Subcutaneous abdominal adipose tissue (tissue), 5 donors: ENCODE data around the gene EYA2.
"Not testable (repeated sequence)": the region's sequence is repeated elsewhere in the genome, so short reads cannot be mapped to it uniquely, and the experiment has no call there.

Experiments
- H3K27ac ChIP-seq: one replicate; pipeline ENCODE4 v1.7.0; 2013; ENCODE audit warnings: low read depth, mild to moderate bottlenecking, inconsistent platforms, low read length, moderate library complexity
- H3K27me3 ChIP-seq, 5 donors: one replicate each; pipeline ENCODE4 v1.7.0; 2013; ENCODE audit warnings: low read length in 5 of 5, inconsistent platforms in 1 of 5; ENCODE audit not compliant: control insufficient read depth in 5 of 5, insufficient read depth in 4 of 5
- H3K36me3 ChIP-seq, 5 donors: one replicate each; pipeline ENCODE4 v1.7.0; 2013; ENCODE audit warnings: low read length in 5 of 5; ENCODE audit not compliant: control insufficient read depth in 5 of 5, insufficient read depth in 5 of 5
- H3K4me1 ChIP-seq, 5 donors: one replicate each; pipeline ENCODE4 v1.7.0; 2013; ENCODE audit warnings: low read length in 5 of 5, mild to moderate bottlenecking in 3 of 5, moderate library complexity in 1 of 5; ENCODE audit not compliant: control insufficient read depth in 5 of 5, insufficient read depth in 5 of 5
- H3K4me3 ChIP-seq, 5 donors: one replicate each; pipeline ENCODE4 v1.7.0; 2013; ENCODE audit warnings: low read length in 5 of 5, low read depth in 1 of 5
- H3K9ac ChIP-seq, 5 donors: one replicate each; pipeline ENCODE4 v1.7.0; 2013; ENCODE audit warnings: low read length in 5 of 5, mild to moderate bottlenecking in 4 of 5, moderate library complexity in 3 of 5
- H3K9me3 ChIP-seq, 5 donors: one replicate each; pipeline ENCODE4 v1.7.0; 2013; ENCODE audit warnings: low read length in 5 of 5; ENCODE audit not compliant: control insufficient read depth in 5 of 5
- donor health status: healthy.
- donor health status: healthy.
- donor health status: healthy.
- donor health status: healthy.
- donor health status: healthy.

EYA2 gene

DNA sequence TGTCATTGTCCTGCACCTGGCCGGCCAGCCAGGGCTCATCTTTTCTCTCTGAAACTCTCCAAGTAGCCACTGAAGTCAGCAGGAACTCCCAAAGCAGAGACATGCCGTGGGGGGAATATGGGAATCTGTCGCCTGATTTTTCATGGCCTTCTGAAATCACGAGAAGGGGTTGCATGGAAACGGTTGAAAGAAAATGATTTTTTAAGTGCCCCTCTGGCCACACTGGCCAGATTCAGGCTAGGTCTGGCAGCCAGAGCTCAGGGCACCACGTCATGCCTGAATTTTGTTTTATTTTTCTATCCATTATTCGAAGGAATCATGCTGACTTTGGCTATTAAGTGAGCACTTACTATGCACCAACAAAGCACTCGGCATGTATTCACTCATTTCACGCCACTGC, 65.2 kb downstream of the EYA2 start:
- Histone ChIP-seq H3K4me3 (no peak overlapping the region), H3K36me3 (no peaks in the 10 kb centered on the region), H3K9ac (no peak overlapping the region), H3K9me3 (peaks cover 0 to 7% (median 0%) of the 10 kb centered on the region in 5 donors), H3K27ac (no peak overlapping the region), H3K4me1 (peaks cover 0 to 8% (median 4%) of the 10 kb centered on the region in 5 donors), H3K27me3 (no peaks in the 10 kb centered on the region)

DNA sequence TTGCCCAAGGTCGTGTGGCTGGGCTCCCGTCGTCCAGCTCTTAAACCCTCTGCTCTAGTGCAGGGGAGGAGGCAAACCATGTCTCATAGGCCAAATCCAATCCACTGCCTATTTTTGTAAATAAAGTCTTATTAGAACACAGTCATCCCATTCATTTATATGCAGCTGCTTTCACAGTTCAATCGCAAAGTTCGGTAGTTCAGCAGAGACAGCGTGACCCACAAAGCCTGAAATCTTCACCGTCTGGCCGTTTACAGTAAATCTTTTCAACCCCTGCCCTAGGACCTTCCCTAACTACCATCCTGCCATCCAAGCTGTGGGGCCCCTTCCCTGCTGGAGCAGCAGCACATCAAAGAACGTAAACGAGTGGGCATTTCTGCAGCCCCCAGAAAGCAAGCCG, 65.9 kb downstream of the EYA2 start:
- H3K9me3 ChIP-seq = peaks cover 0 to 7% (median 0%) of the 10 kb centered on the region in 5 donors
- no peak overlapping the region for H3K27ac ChIP-seq
- no peak overlapping the region for H3K4me3 ChIP-seq
- H3K9ac ChIP-seq = no peak overlapping the region
- H3K36me3 ChIP-seq = no peaks in the 10 kb centered on the region
- H3K27me3 ChIP-seq = no peaks in the 10 kb centered on the region
- peaks cover 0 to 8% (median 4%) of the 10 kb centered on the region in 5 donors for H3K4me1 ChIP-seq

- not testable (repeated sequence) for H3K27me3 ChIP-seq, H3K9ac ChIP-seq, H3K4me1 ChIP-seq, H3K27ac ChIP-seq, H3K36me3 ChIP-seq, H3K4me3 ChIP-seq, H3K9me3 ChIP-seq
These were observed 67.3 kb downstream of the EYA2 start for GRCh38 chr20:46961968-46962367.

GRCh38 chr20:46962452-46963195, 68.0 kb downstream of the EYA2 start:
- H3K4me1 ChIP-seq = peaks cover 0 to 8% (median 4%) of the 10 kb centered on the region in 5 donors
- no peak overlapping the region for H3K4me3 ChIP-seq
- no peak overlapping the region for H3K27ac ChIP-seq
- H3K9me3 ChIP-seq = peaks cover 0 to 3% (median 0%) of the 10 kb centered on the region in 5 donors
- H3K27me3 ChIP-seq = no peaks in the 10 kb centered on the region
- no peak overlapping the region for H3K9ac ChIP-seq
- H3K36me3 ChIP-seq = no peaks in the 10 kb centered on the region

DNA sequence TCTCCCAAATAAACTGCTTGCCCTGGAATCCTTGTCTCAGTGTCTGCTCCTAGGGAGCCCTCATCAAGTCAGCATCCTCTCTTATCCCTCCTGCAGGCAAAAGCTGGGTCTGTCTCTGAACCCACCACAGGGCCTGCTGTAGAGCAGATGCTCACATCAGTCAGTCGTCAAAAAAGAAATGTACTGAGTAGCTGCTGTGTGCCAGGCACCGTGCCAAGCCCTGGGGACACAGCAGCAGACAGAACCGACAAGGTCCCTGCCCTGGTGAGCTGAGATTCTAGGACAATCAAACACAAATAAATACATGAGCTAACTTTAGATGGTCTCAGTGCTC, 68.5 kb downstream of the EYA2 start:
- Histone ChIP-seq H3K9ac (no peak overlapping the region), H3K4me1 (peaks cover 0 to 8% (median 4%) of the 10 kb centered on the region in 5 donors), H3K27ac (no peak overlapping the region), H3K27me3 (no peaks in the 10 kb centered on the region), H3K36me3 (no peaks in the 10 kb centered on the region), H3K9me3 (peaks cover 0 to 3% (median 0%) of the 10 kb centered on the region in 5 donors), H3K4me3 (no peak overlapping the region)

GRCh38 chr20:46963758-46964617, 69.3 kb downstream of the EYA2 start:
- Histone ChIP-seq H3K9me3 (peaks cover 0 to 3% (median 0%) of the 10 kb centered on the region in 5 donors), H3K27ac (no peak overlapping the region), H3K4me3 (no peak overlapping the region), H3K4me1 (peaks cover 0 to 8% (median 5%) of the 10 kb centered on the region in 5 donors), H3K36me3 (no peaks in the 10 kb centered on the region), H3K9ac (no peak overlapping the region), H3K27me3 (no peaks in the 10 kb centered on the region)

- Histone ChIP-seq H3K27me3 (no peaks in the 10 kb centered on the region), H3K9me3 (peaks cover 0 to 3% (median 0%) of the 10 kb centered on the region in 5 donors), H3K9ac (no peak overlapping the region), H3K4me1 (peaks cover 0 to 13% (median 11%) of the 10 kb centered on the region in 5 donors), H3K36me3 (no peaks in the 10 kb centered on the region), H3K4me3 (no peak overlapping the region), H3K27ac (no peak overlapping the region)
These were observed 70.2 kb downstream of the EYA2 start for GRCh38 chr20:46964618-46965455.

DNA sequence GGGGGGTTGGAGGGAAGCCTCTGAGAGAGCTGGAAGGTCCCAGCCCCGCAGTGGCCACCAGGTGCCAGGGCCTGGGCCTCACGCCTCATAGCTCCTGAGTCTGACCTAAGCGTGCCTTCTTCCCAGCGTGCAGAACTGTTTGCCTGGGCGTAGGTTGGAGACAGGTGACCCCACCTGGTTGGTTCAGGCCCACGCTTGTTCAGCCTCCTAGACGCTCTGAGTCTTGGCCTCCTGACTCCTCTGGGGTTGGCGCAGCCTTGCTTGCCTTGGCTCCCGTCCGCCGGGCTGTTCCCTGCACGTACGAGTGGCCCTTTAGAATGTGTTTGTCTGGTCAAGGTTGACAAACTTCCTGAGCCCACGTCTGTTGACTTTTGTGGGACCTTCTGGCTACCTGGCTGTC, 70.8 kb downstream of the EYA2 start:
- no peaks in the 10 kb centered on the region for H3K27me3 ChIP-seq

DNA sequence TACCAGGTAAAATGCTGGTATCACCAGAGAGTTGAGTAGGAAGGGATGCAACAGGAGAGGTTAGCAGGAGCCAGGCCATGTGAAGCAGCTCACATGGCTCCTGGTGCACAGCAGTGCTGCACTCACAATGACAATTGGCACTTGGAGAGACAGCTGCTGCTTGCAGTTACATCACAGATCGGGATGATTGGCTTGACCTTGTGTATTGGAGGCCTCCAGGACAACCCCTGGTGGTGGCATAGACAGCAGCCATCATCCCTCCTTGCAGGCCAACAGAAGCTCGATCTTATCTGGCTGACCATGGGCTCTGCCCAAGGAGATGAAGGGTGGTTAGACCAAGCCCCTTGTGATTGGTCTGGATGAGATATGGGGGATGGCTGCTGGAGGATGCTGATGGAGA, 73.0 kb downstream of the EYA2 start:
- Histone ChIP-seq H3K4me1 (peaks cover 0 to 30% (median 24%) of the 10 kb centered on the region in 5 donors), H3K36me3 (no peaks in the 10 kb centered on the region), H3K9me3 (peaks cover 0 to 3% (median 0%) of the 10 kb centered on the region in 5 donors)

More for the DNA sequence above, 70.8 kb downstream of the EYA2 start:
- peaks cover 0 to 3% (median 0%) of the 10 kb centered on the region in 5 donors for H3K9me3 ChIP-seq
- peaks cover 0 to 20% (median 17%) of the 10 kb centered on the region in 5 donors for H3K4me1 ChIP-seq
- H3K4me3 ChIP-seq = no peak overlapping the region
- no peak overlapping the region for H3K9ac ChIP-seq
- no peak overlapping the region for H3K27ac ChIP-seq
- H3K36me3 ChIP-seq = no peaks in the 10 kb centered on the region

More for the DNA sequence above, 73.0 kb downstream of the EYA2 start:
- no peaks in the 10 kb centered on the region for H3K27me3 ChIP-seq
- H3K9ac ChIP-seq = no peak overlapping the region
- no peak overlapping the region for H3K27ac ChIP-seq
- H3K4me3 ChIP-seq = no peak overlapping the region
